Pons (tissue), 1 donor: ENCODE data around the gene TMEM150B.

Source experiments
- DNase-seq: peaks from one replicate; pipeline ENCODE4 v3.0.0-alpha.2; 2016; ENCODE audit warnings: low spot score

The TMEM150B gene

DNA sequence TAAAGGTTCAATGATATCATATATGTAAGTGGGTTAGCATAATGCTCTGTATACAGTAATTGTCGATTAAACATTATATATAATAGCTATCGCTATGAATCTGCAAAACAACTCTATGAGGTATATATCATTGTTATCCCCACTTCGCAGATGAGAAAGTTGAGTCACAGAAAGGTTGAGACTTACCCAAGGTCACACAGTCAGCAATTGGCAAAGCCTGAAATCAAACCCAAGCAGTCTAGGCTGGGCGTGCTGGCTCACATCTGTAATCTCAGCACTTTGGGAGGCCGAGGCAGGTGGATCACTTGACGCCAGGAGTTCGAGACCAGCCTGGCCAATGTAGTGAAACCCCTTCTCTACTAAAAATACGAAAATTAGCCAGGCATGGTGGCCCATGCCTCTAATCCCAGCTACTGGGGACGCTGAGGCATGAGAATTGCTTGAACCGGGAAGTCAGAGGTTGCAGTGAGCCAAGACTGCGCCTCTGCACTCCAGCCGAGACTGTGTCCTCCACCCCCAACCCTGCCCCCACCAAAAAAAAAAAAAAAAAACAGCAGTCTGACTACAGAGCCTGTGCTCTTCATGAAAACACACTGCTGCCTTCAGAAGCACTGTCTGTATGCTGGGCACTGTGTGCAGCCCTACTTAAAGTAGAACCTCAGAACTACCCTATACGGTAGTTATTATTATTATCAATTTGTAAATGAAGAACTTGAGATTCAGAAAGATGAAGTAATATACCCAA lies 46.6 kb downstream of the TMEM150B start:
- DNase-seq = no peak

DNA sequence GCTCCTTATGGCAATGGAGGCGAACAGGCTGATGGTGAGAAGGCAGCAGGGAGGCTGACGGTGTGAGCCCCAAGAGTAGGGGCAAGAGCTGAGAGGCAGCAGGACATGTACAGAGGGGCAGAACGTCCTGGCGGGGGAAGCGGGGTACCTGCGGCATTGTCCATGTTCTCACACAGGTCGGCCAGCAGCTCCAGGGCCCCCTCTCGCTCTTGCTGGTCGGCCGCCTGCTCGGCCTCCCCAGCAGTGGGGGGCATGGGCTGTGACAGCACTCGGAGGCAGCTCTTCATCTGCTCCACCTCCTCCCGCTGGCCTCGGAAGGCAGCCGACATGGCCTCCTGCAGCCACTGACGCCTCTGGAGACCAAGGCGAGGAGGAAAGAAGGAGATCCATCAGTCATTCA lies 47.6 kb downstream of the TMEM150B start:
- DNase-seq = no peak

DNA sequence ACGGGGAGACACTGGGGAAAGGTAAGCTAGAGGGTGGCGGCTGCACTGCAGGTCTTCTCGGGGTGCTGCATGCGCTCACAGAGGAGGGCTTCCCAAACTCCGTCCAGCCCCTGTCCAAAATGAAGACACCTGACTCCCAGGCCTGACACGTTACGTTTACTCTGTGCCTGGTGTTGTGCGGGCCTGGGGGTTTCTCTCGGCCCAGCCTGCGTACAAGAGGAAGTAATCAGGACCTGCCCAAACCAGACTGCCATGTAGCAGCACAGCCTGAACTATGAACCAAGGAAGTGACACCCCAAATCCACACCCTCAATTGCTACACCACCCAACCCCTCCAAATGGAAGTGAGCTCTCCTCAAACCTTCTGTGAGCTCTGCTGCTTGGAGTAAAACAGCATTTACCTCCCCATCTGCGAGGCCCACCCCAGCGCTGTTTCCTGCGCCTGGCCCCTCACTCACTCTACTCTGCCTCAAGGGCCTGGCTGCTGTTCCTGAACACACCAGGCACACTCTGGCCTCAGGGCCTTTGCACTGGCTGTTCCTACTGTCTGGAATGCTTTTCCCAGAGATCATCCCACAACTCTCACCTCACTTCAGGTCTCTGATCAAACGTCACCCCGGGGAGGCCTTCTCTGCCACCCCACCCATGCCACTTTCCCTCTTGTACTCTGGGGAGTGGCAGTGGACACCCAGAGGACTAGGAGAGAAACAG lies 48.3 kb downstream of the TMEM150B start:
- DNase-seq = no peak

DNA sequence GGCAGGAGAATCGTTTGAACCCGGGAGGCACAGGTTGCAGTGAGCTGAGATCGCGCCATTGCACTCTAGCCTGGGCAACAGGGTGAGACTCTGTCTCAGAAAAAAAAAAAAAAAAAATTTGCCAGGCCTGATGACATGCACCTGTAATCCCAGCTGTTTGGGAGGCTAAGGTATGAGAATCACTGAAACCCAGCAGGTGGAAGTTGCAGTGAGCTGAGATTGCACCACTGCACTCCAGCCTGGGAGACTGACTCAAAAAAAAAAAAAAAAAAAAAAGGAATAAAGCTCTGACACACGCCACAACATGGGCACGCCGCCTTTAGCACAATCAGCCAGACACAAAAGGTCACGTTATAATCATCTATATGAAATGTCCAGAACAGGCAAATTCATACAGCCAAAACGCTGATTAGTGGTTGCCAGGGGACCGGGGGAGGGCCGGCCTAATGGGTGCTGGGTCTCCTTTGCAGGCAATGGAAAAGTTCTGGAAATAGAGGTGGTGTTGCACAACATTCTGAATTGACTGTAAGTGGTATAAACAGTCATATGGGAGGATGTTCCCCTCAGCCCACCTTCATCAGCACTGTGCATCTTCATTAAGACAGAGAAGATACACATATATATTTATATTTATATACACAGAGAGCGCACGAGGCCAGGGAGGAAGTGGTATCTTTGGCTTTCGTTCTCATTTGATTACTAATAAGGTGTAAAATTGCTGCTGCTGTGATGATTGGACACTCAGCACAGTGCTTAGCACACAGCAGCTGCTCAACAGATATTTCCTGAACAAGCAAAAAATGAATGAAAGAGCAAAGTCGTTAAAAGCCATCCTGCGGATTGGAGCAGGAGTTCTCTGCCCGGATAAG lies 49.1 kb downstream of the TMEM150B start:
- DNase-seq = no peak

DNA sequence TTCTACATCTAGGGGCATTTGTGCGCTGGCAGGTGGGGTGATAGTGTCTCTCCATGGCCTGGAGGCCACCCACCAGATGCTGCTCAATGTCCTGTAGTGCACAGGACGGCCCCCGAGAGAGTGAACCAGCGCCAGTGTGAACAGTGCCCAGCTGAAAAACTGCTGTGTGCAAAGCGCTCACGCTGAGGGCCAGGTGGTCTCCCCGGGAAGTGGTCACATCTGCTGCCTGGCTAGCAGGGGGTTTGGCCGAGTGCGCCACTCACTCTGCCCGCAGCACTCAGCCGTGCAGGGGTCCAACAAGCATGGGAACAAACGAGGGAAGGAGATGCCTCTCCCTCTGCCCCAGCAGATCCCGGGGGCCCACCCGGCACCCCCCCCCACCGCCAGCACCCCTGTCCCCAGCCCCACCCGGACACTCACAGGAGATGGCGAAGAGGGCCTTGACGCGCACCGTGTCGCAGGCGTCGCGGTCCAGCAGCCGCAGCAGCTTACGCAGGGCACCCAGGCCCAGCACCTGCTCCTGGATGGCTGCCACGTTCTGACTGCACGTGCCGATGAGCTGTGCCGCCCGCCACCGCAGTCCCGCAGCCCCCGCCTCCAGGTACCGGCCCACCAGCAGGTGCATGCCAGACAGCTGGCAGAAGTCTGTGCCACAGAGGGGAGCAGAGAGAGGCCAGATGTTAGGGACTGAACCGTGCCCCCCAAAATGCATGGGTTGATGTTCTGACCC lies 51.0 kb downstream of the TMEM150B start:
- DNase-seq = no peak

DNA sequence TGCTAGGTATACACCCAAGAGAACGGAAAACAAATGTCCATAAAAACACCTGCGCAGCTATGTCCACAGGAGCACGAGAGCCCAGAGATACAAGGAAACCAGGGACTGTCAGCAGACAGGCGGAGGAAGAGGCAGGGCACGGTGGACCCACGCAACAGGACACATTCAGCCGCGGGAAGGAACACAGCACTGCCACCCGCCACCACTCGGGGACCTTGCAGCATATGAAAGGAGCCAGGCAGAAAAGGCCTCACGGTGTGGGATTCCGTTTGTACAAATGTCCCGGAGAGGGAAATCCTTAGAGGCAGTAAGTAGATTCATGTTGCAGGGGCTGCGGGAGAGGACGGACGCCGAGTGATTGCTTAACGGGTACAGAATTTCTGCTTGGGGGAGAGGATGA lies 53.0 kb downstream of the TMEM150B start:
- no peak for DNase-seq

DNA sequence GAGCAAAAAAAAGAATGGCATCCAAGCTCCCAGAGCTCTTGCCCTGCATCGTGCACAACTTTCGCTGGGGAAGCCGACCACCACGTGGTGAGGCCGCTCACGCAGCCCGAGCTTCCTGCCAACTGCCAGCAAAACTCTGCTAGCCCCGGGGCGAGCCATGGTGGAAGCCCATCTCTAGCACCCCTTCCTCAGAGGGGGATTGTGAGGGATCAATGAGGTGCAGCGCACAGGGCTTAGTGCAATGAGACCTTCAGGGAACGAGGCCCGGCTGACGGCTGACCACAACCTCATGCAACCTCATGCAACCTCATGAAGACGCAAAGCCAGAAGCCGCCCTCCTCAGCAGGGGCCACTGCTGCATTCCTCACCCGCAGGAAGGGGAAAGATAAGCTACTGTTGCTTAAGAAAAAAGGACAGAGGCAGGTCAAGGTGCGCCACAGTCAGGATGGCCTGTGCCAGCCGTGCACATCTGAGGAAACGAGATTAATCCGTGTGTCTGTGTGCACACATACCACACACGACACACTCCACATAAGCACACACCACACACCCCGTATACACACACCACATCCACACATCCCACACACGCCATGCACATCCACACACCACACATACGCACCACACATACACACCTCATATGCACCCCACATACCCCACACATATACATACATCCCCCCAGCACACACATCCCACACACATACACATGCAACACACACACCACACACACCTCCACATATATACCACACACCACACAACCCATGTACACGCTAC lies 54.8 kb downstream of the TMEM150B start:
- no peak for DNase-seq

DNA sequence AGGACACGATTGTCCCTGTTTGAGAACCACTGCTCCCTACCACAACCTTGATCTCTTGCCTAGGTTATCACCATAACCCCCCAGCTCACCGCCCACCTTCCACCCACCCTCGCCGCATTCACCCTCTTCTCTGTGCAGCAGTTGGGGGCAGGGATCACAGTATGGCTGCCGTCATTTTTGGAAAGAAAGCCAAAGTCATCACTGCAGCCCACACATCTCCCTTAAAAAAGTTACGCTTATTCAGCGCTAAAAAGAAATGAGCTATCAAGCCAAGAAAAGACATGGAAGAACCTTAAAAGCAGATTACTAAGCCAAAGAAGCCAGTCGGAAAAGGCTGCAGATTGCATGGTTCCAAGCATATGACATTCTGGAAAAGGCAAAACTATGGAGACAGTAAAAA lies 55.8 kb downstream of the TMEM150B start:
- DNase-seq = no peak

DNA sequence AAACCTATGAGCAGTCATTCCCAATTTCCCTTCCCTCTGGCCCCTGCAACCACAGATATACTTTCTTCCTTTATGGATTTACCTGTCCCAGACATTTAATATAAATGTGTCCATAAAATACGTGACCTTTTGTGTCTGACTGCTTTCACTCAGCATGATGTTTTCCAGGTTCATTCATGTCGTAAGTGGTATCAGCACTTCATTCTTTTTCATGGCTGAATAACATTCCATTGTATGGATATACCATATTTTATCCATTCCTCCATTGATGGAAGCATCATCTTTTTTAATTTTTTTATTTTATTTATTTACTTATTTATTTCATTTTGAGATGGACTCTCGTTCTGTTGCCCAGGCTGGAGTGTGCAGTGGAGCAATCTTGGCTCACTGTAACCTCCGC lies 58.3 kb downstream of the TMEM150B start:
- no peak for DNase-seq

DNA sequence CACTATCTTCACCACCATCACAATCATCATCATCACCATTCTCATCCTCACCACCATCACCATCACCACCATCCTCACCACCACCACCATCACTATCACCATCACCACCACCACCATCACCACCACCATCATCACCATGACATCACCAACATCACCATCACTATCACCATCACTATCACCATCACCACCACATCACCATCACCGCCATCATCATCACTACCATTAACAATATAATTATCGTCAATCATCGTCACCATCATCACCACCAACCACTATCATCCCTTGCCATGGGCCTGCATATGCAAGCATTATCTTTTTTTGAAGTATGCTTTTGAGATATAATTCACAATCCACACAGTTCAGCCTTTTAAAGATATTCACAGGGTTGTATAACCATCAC lies 58.7 kb downstream of the TMEM150B start:
- no peak for DNase-seq

DNA sequence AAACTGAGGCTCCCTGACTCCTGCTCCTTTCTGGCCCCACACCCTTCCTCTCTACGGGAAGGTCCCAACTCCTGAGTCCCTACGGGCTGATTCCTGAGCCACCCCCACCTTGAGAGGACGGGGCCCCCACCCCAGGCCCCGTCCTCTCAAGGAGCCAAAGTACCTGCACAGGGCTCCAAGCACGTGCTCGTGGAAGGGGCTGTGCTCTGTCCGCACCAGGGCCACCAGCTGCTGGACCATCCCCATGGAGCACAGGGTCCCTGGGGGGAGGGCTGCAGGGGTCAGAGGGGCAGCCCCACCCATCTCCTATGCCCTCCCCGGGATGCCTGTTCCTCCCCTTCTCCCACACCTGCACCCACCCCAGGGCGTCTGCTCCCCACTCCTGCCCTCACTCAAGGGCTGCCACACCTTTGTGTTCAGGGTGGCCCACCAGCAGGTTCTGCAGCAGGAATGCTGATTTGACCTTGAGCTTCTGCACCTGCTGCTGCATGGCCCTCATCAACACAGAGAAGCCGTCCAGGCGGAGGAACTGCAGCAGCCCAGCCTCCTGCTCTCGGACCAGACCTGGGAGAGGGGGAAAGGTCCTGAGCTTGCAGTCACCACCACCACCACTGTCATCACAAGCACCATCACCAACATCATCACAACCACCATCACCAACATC lies 59.3 kb downstream of the TMEM150B start:
- DNase-seq = no peak

DNA sequence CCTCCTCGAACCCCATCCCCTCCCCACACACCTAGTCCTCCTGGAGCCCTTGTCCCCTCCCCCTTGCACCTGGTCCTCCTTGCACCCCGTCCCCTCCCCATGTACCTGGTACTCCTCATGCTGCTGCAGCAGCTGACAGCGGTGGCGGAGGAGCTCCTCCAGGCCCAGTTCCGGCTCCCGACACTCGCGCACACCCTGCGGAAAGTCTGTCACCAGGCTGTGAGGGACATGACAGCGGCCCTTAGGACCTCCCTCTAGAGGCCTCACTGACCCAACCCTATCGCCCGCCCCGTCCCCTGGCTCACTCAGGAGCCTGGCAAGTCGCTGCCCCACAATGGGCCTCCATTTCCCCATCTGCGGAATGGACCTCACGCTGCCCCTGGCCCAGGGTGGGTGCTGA lies 60.0 kb downstream of the TMEM150B start:
- no peak for DNase-seq

DNA sequence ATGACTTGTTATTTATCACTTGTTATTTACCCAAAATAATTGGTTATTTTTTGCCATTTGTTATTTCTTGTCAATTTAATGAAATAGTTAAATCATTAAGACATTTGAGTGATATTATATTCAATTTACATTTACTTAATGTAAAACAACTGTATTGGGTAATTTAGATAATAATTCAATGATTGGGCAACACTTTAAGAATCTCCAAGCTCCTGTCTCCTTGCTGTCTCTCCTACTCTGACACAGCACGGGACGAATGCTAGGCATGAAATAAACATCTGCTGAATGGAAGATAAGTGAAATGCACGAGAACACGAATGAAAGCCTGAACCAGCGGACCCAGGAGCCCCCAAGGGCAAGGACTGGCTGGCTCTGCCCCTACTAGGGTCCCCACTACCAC lies 60.6 kb downstream of the TMEM150B start:
- no peak for DNase-seq
